Type B pancreatic cell (in vitro differentiated cells): Measurements from ENCODE around the gene SLC23A2. TPM values are rescaled to one million over a fixed set of nuclear protein-coding genes. Genes with fewer than 3 reads are reported as not detected.

Experiments
- DNase-seq: peaks from one replicate; pipeline ENCODE4 v3.0.0; 2021; ENCODE audit warnings: mixed read lengths; ENCODE audit not compliant: unreplicated experiment; ENCODE audit errors: extremely low spot score
- H3K27ac Mint-ChIP-seq: 2 replicates; pipeline ENCODE4 v1.8.0; 2021; ENCODE audit warnings: mild to moderate bottlenecking, mixed read lengths
- H3K27me3 Mint-ChIP-seq: 2 replicates; pipeline ENCODE4 v1.8.0; 2021; ENCODE audit warnings: mixed read lengths
- H3K36me3 Mint-ChIP-seq: 2 replicates; pipeline ENCODE4 v1.8.0; 2021; ENCODE audit warnings: mixed read lengths
- H3K4me1 Mint-ChIP-seq: one replicate; pipeline ENCODE4 v1.8.0; 2021; ENCODE audit warnings: mixed read lengths; ENCODE audit not compliant: unreplicated experiment
- H3K4me3 Mint-ChIP-seq: 2 replicates; pipeline ENCODE4 v1.8.0; 2021; ENCODE audit warnings: mild to moderate bottlenecking, mixed read lengths
- H3K9me3 Mint-ChIP-seq: 2 replicates; pipeline ENCODE4 v1.8.0; 2021; ENCODE audit warnings: mixed read lengths
- CTCF ChIP-seq: fragments of 200-600 bp; sonication (generic); conservative IDR thresholded peaks from 2 replicates; pipeline ENCODE4 v1.5.0; 2021; ENCODE audit warnings: antibody characterized with exemption, mild to moderate bottlenecking
- total RNA-seq: library from RNA; stranded (reverse); gene quantifications from 2 replicates; pipeline ENCODE4 v1.2.1, GENCODE V29; 2021; ENCODE audit warnings: low replicate concordance

Gene SLC23A2
- total RNA-seq, 1 donor from 2014 or later, result 19.6 TPM

GRCh38 chr20:4869290-4870193 is 131.8 kb downstream of the SLC23A2 start:
- no peak for TF ChIP-seq CTCF
- H3K27me3 Mint-ChIP-seq, result no peaks in the 10 kb centered on the region
- H3K27ac Mint-ChIP-seq, result peak overlapping the region; percentile 41
- no peak overlapping the region for H3K4me3 Mint-ChIP-seq
- H3K4me1 Mint-ChIP-seq, result peaks cover 8% of the 10 kb centered on the region
- H3K9me3 Mint-ChIP-seq, result no peaks in the 10 kb centered on the region
- DNase-seq, result no peak
- H3K36me3 Mint-ChIP-seq, result peaks cover 23% of the 10 kb centered on the region

GRCh38 chr20:4867051-4867450 is 134.3 kb downstream of the SLC23A2 start:
- no peaks in the 10 kb centered on the region for H3K9me3 Mint-ChIP-seq
- H3K4me1 Mint-ChIP-seq, result peaks cover 13% of the 10 kb centered on the region
- DNase-seq, result no peak
- H3K4me3 Mint-ChIP-seq, result no peak overlapping the region
- no peak overlapping the region for H3K27ac Mint-ChIP-seq
- no peak for TF ChIP-seq CTCF
- H3K36me3 Mint-ChIP-seq, result peaks cover 19% of the 10 kb centered on the region
- no peaks in the 10 kb centered on the region for H3K27me3 Mint-ChIP-seq

GRCh38 chr20:4866429-4866828 is 134.9 kb downstream of the SLC23A2 start:
- no peaks in the 10 kb centered on the region for H3K27me3 Mint-ChIP-seq
- no peak overlapping the region for H3K27ac Mint-ChIP-seq
- H3K9me3 Mint-ChIP-seq, result no peaks in the 10 kb centered on the region
- peaks cover 13% of the 10 kb centered on the region for H3K4me1 Mint-ChIP-seq
- no peak for DNase-seq
- no peak for TF ChIP-seq CTCF
- H3K36me3 Mint-ChIP-seq, result peaks cover 24% of the 10 kb centered on the region
- H3K4me3 Mint-ChIP-seq, result no peak overlapping the region

GRCh38 chr20:4864311-4864752 is 137.0 kb downstream of the SLC23A2 start:
- TF ChIP-seq CTCF, result no peak
- Mint-ChIP-seq H3K27me3 (no peaks in the 10 kb centered on the region), H3K27ac (peak overlapping the region; percentile 29), H3K4me1 (peaks cover 13% of the 10 kb centered on the region), H3K9me3 (no peaks in the 10 kb centered on the region), H3K4me3 (no peak overlapping the region), H3K36me3 (peaks cover 27% of the 10 kb centered on the region)
- no peak for DNase-seq

GRCh38 chr20:4862661-4863060 is 138.6 kb downstream of the SLC23A2 start:
- Mint-ChIP-seq H3K4me3 (no peak overlapping the region), H3K4me1 (peaks cover 7% of the 10 kb centered on the region), H3K36me3 (peaks cover 26% of the 10 kb centered on the region), H3K9me3 (no peaks in the 10 kb centered on the region), H3K27me3 (no peaks in the 10 kb centered on the region), H3K27ac (no peak overlapping the region)
- DNase-seq, result no peak
- no peak for TF ChIP-seq CTCF
